GM06990 (cell line): Measurements from ENCODE around the gene GPR108.

Experiments
- DNase-seq: peaks from one replicate; pipeline ENCODE4 v3.0.0-alpha.2; 2011; ENCODE audit not compliant: insufficient read length; ENCODE audit errors: extremely low read depth
- H3K27me3 ChIP-seq: replicated peaks from 2 replicates; pipeline ENCODE4 v1.6.0; 2011; ENCODE audit warnings: low read length; ENCODE audit not compliant: control insufficient read depth, insufficient read depth
- H3K36me3 ChIP-seq: 2 replicates; pipeline ENCODE4 v1.5.1; 2011; ENCODE audit warnings: low read length; ENCODE audit not compliant: control insufficient read depth, insufficient read depth
- H3K4me3 ChIP-seq: replicated peaks from 2 replicates; pipeline ENCODE4 v1.5.1; 2011; ENCODE audit warnings: low read depth, mild to moderate bottlenecking, control low read depth, low read length
- CTCF ChIP-seq: IDR thresholded peaks from 2 replicates; pipeline ENCODE4 v1.5.1; 2011; ENCODE audit warnings: low read length, control low read depth, mild to moderate bottlenecking, inconsistent platforms; ENCODE audit not compliant: insufficient read depth, poor library complexity, severe bottlenecking

The GPR108 gene

GRCh38 chr19:6690160-6690885, 47.1 kb downstream of the GPR108 start:
- Histone ChIP-seq H3K27me3 (no peaks in the 10 kb centered on the region), H3K4me3 (no peak overlapping the region), H3K36me3 (no peaks in the 10 kb centered on the region)
- no peak for TF ChIP-seq CTCF
- no peak for DNase-seq

- TF ChIP-seq CTCF: no peak
- no peak overlapping the region for H3K4me3 ChIP-seq
- DNase-seq: no peak
- no peaks in the 10 kb centered on the region for H3K36me3 ChIP-seq
- H3K27me3 ChIP-seq: no peaks in the 10 kb centered on the region
Measured at GRCh38 chr19:6687114-6687513, 50.3 kb downstream of the GPR108 start.

- Histone ChIP-seq H3K27me3 (no peaks in the 10 kb centered on the region), H3K4me3 (no peak overlapping the region), H3K36me3 (no peaks in the 10 kb centered on the region)
- DNase-seq: no peak
- TF ChIP-seq CTCF: no peak
Measured at GRCh38 chr19:6686628-6686975, 50.8 kb downstream of the GPR108 start.

GRCh38 chr19:6685962-6686627, 51.3 kb downstream of the GPR108 start:
- Histone ChIP-seq H3K27me3 (no peaks in the 10 kb centered on the region), H3K36me3 (no peaks in the 10 kb centered on the region), H3K4me3 (no peak overlapping the region)
- TF ChIP-seq CTCF: no peak
- no peak for DNase-seq

GRCh38 chr19:6685482-6685881, 51.9 kb downstream of the GPR108 start:
- TF ChIP-seq CTCF: no peak
- no peaks in the 10 kb centered on the region for H3K27me3 ChIP-seq
- no peak for DNase-seq
- no peaks in the 10 kb centered on the region for H3K36me3 ChIP-seq
- no peak overlapping the region for H3K4me3 ChIP-seq
